ENCODE data around the gene ADGRV1. TPM values are rescaled to one million over a fixed set of nuclear protein-coding genes. Genes with fewer than 3 reads are reported as not detected.
A peak's percentile ranks its signal among the peaks of the same experiment; 100 is the strongest.

ADGRV1 gene
- total RNA-seq, 1 experiment from 2014 or later, result not detected

GRCh38 chr5:90981177-90981576 lies 422.6 kb downstream of the ADGRV1 start:
- intact Hi-C loops (cut with micrococcal nuclease), result no loop called here
- no peak for DNase-seq (ENCODE audit: unreplicated experiment)
- TF ChIP-seq, protein P1, sequence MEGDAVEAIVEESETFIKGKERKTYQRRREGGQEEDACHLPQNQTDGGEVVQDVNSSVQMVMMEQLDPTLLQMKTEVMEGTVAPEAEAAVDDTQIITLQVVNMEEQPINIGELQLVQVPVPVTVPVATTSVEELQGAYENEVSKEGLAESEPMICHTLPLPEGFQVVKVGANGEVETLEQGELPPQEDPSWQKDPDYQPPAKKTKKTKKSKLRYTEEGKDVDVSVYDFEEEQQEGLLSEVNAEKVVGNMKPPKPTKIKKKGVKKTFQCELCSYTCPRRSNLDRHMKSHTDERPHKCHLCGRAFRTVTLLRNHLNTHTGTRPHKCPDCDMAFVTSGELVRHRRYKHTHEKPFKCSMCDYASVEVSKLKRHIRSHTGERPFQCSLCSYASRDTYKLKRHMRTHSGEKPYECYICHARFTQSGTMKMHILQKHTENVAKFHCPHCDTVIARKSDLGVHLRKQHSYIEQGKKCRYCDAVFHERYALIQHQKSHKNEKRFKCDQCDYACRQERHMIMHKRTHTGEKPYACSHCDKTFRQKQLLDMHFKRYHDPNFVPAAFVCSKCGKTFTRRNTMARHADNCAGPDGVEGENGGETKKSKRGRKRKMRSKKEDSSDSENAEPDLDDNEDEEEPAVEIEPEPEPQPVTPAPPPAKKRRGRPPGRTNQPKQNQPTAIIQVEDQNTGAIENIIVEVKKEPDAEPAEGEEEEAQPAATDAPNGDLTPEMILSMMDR (IDR thresholded peaks at IDR 0.05; ENCODE audit: unreplicated experiment), result no peak
- H3K4me1 Mint-ChIP-seq (ENCODE audit: insufficient read depth, unreplicated experiment), result peaks cover 15% of the 10 kb centered on the region
- no peaks in the 10 kb centered on the region for H3K9me3 Mint-ChIP-seq (ENCODE audit: unreplicated experiment)
- no peaks in the 10 kb centered on the region for H3K36me3 Mint-ChIP-seq (ENCODE audit: insufficient read depth, unreplicated experiment)
- CTCF ChIA-PET, result interaction anchor here (0.6 to 1.2 kb wide), 2 partner anchors 49 to 1749 kb away, joined by 5 read pairs; no protein-coding TSS in a partner anchor
- no TSS peak for BruUV-seq (replicated peaks)
- no peak overlapping the region for H3K4me3 Mint-ChIP-seq (ENCODE audit: unreplicated experiment)
- peak overlapping the region; percentile 39 for H3K27ac Mint-ChIP-seq (ENCODE audit: low read depth, unreplicated experiment)
- POLR2A ChIA-PET, result no interaction called here
- no peaks in the 10 kb centered on the region for H3K27me3 Mint-ChIP-seq (ENCODE audit: insufficient read depth, unreplicated experiment)

DNA sequence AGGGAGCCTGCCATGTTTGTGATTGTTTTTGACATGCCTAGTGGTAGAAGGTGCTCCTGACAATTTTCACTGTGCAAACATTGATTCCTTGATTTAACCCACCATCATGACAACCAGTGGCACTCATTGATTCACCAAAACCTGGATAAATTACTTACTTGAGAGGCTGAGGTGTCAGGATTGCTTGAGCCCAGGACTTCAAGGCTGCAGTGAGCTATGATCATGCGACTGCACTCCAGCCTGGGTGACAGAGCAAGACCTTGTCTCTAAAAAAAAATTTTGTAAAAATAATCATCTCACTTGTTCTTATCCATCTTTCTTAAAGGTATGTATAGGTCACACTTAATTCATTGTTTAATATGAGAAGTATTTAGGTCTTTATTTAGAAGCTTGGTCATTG lies 423.2 kb downstream of the ADGRV1 start:
- Mint-ChIP-seq H3K4me1 (ENCODE audit: insufficient read depth, unreplicated experiment) (peaks cover 15% of the 10 kb centered on the region), H3K36me3 (ENCODE audit: insufficient read depth, unreplicated experiment) (no peaks in the 10 kb centered on the region), H3K4me3 (ENCODE audit: unreplicated experiment) (no peak overlapping the region), H3K27ac (ENCODE audit: low read depth, unreplicated experiment) (no peak overlapping the region), H3K27me3 (ENCODE audit: insufficient read depth, unreplicated experiment) (no peaks in the 10 kb centered on the region), H3K9me3 (ENCODE audit: unreplicated experiment) (no peaks in the 10 kb centered on the region)
- POLR2A ChIA-PET, result interaction anchor here (0.7 to 2.2 kb wide), 9 partner anchors 10 to 403 kb away, joined by 3 to 19 read pairs (median 5); partner anchors contain the start of gene ARRDC3
- BruUV-seq (replicated peaks), result no TSS peak
- intact Hi-C loops (cut with micrococcal nuclease), result no loop called here
- CTCF ChIA-PET, result interaction anchor here (1.2 kb wide), 1 partner anchor 107 kb away, joined by 3 read pairs; no protein-coding TSS in a partner anchor
- TF ChIP-seq, protein P1 (IDR thresholded peaks at IDR 0.05; ENCODE audit: unreplicated experiment), result no peak
- DNase-seq (ENCODE audit: unreplicated experiment), result no peak

GRCh38 chr5:90982576-90982975 lies 424.0 kb downstream of the ADGRV1 start:
- CTCF ChIA-PET, result interaction anchor here (0.6 to 1.5 kb wide), 8 partner anchors 39 to 398 kb away, joined by 3 to 15 read pairs (median 3); no protein-coding TSS in a partner anchor
- Mint-ChIP-seq H3K9me3 (ENCODE audit: unreplicated experiment) (no peaks in the 10 kb centered on the region), H3K27ac (ENCODE audit: low read depth, unreplicated experiment) (peak overlapping the region; percentile 53), H3K36me3 (ENCODE audit: insufficient read depth, unreplicated experiment) (no peaks in the 10 kb centered on the region), H3K4me3 (ENCODE audit: unreplicated experiment) (no peak overlapping the region), H3K27me3 (ENCODE audit: insufficient read depth, unreplicated experiment) (no peaks in the 10 kb centered on the region), H3K4me1 (ENCODE audit: insufficient read depth, unreplicated experiment) (peaks cover 15% of the 10 kb centered on the region)
- intact Hi-C loops (cut with micrococcal nuclease), result no loop called here
- TF ChIP-seq, protein P1 (IDR thresholded peaks at IDR 0.05; ENCODE audit: unreplicated experiment), result no peak
- no TSS peak for BruUV-seq (replicated peaks)
- no peak for DNase-seq (ENCODE audit: unreplicated experiment)
- POLR2A ChIA-PET, result interaction anchor here (0.6 to 2.2 kb wide), 19 partner anchors 9 to 402 kb away, joined by 3 to 19 read pairs (median 5); partner anchors contain the start of gene ARRDC3

- TF ChIP-seq, protein P1 (IDR thresholded peaks at IDR 0.05; ENCODE audit: unreplicated experiment), result no peak
- ChIA-PET POLR2A (interaction anchor here (0.6 to 2.2 kb wide), 18 partner anchors 9 to 401 kb away, joined by 3 to 19 read pairs (median 5); partner anchors contain the start of gene ARRDC3), CTCF (interaction anchor here (0.6 to 1.5 kb wide), 7 partner anchors 39 to 241 kb away, joined by 3 to 15 read pairs (median 3); no protein-coding TSS in a partner anchor)
- Mint-ChIP-seq H3K4me3 (ENCODE audit: unreplicated experiment) (no peak overlapping the region), H3K27ac (ENCODE audit: low read depth, unreplicated experiment) (peak overlapping the region; percentile 61), H3K4me1 (ENCODE audit: insufficient read depth, unreplicated experiment) (peaks cover 15% of the 10 kb centered on the region), H3K9me3 (ENCODE audit: unreplicated experiment) (no peaks in the 10 kb centered on the region), H3K27me3 (ENCODE audit: insufficient read depth, unreplicated experiment) (no peaks in the 10 kb centered on the region), H3K36me3 (ENCODE audit: insufficient read depth, unreplicated experiment) (no peaks in the 10 kb centered on the region)
- DNase-seq (ENCODE audit: unreplicated experiment), result peak; percentile 77
- BruUV-seq (replicated peaks), result no TSS peak
- intact Hi-C loops (cut with micrococcal nuclease), result no loop called here
Observed at GRCh38 chr5:90983148-90983547, 424.6 kb downstream of the ADGRV1 start.
